ENCODE data around the gene HMGN2.

- TF ChIP-seq YY1 (IDR thresholded peaks at IDR 0.05; ENCODE audit: insufficient read depth, insufficient read length) (no peak), ZNF274 (IDR thresholded peaks at IDR 0.05; ENCODE audit: low read depth, low read length) (no peak)
Measured at GRCh38 chr1:26518355-26518754, 46.1 kb downstream of the HMGN2 start.
